OCI-LY7 (cell line): Measurements from ENCODE around the gene SULT6B1. TPM values are rescaled to one million over a fixed set of nuclear protein-coding genes. Genes with fewer than 3 reads are reported as not detected.

Experiments
- BruUV-seq: library from RNA; stranded (reverse); fragments of 400-500 nt; replicated peaks from 2 replicates; lab custom pipeline; 2021; lab: Mats Ljungman, UMichigan
- CTCF ChIA-PET: fragments of 300-600 bp; sonication (Branson Sonifier 250); formaldehyde crosslinking; loops from one replicate; lab custom pipeline; 2022; ENCODE audit warnings: antibody characterized with exemption; ENCODE audit not compliant: unreplicated experiment; lab: Charles Lee
- POLR2A ChIA-PET: fragments of 300-600 bp; sonication (Branson Sonifier 250); formaldehyde crosslinking; loops from one replicate; lab custom pipeline; 2022; ENCODE audit warnings: antibody characterized with exemption; lab: Charles Lee
- DNase-seq: peaks from one replicate; pipeline ENCODE4 v3.0.0-alpha.2; 2015; ENCODE audit warnings: low spot score
- H2AFZ ChIP-seq: fragments of 200-600 bp; sonication (generic), shearing (Covaris generic); 2 replicates; pipeline ENCODE4 v1.6.1; 2014; ENCODE audit warnings: mild to moderate bottlenecking, antibody characterized with exemption, low read length, moderate library complexity
- H3K27ac ChIP-seq: fragments of 200-600 bp; sonication (generic); 2 replicates; pipeline ENCODE4 v1.5.1; 2014; ENCODE audit warnings: mixed run types, low read depth, mild to moderate bottlenecking, moderate library complexity, low read length, inconsistent platforms; ENCODE audit not compliant: poor library complexity, severe bottlenecking
- H3K36me3 ChIP-seq: fragments of 200-600 bp; sonication (generic); 2 replicates; pipeline ENCODE4 v1.6.1; 2014; ENCODE audit warnings: mild to moderate bottlenecking, antibody characterized with exemption, low read length, moderate library complexity, mixed read lengths; ENCODE audit not compliant: insufficient read depth
- H3K4me1 ChIP-seq: fragments of 200-600 bp; sonication (generic); 2 replicates; pipeline ENCODE4 v1.5.1; 2014; ENCODE audit warnings: mild to moderate bottlenecking, low read length; ENCODE audit not compliant: insufficient read depth, poor library complexity, severe bottlenecking
- H3K4me2 ChIP-seq: fragments of 200-600 bp; sonication (generic); 2 replicates; pipeline ENCODE4 v1.6.1; 2014; ENCODE audit warnings: mild to moderate bottlenecking, low read length
- H3K4me3 ChIP-seq: fragments of 200-600 bp; sonication (generic); 2 replicates; pipeline ENCODE4 v1.5.1; 2014; ENCODE audit warnings: mild to moderate bottlenecking, low read depth, low read length; ENCODE audit not compliant: poor library complexity, severe bottlenecking
- H3K79me2 ChIP-seq: fragments of 200-600 bp; sonication (generic); 2 replicates; pipeline ENCODE4 v1.6.1; 2016; ENCODE audit warnings: low read depth, mild to moderate bottlenecking, low read length, moderate library complexity, mixed read lengths; ENCODE audit not compliant: insufficient read depth
- H3K9me2 ChIP-seq: fragments of 200-600 bp; sonication (generic); 2 replicates; pipeline ENCODE4 v1.6.1; 2016; ENCODE audit warnings: mild to moderate bottlenecking, low read length, mixed read lengths; ENCODE audit not compliant: insufficient read depth
- H3K9me3 ChIP-seq: fragments of 200-600 bp; sonication (generic); 2 replicates; pipeline ENCODE4 v1.6.1; 2014; ENCODE audit warnings: mild to moderate bottlenecking, mixed run types, low read length, mixed read lengths
- H4K20me1 ChIP-seq: fragments of 200-600 bp; sonication (generic); 2 replicates; pipeline ENCODE4 v1.6.1; 2014; ENCODE audit warnings: mild to moderate bottlenecking, antibody characterized with exemption, low read length, moderate library complexity, mixed read lengths; ENCODE audit not compliant: insufficient read depth
- EZH2phosphoT487 ChIP-seq: fragments of 200-600 bp; sonication (generic); IDR thresholded peaks from 2 replicates; pipeline ENCODE4 v1.6.1; 2018; ENCODE audit warnings: low read depth, borderline replicate concordance, mild to moderate bottlenecking, mixed run types, antibody characterized with exemption, low read length, moderate library complexity, mixed read lengths
- intact Hi-C: fragments of 100-400 bp; cut with micrococcal nuclease; formaldehyde crosslinking; loops from one replicate; pipeline ENCODE4 v1.10.0; 2022; ENCODE audit not compliant: unreplicated experiment
- total RNA-seq, 2 experiments: library from RNA; depleted of rRNA in 1 of 2; stranded (reverse); fragments of >200 nt in 1 of 2; shearing (Covaris generic) in 1 of 2; gene quantifications; 2 replicates each; pipeline ENCODE4 v1.2.3, GENCODE V29; 2014 to 2022
- TF ChIP-seq, protein P1 (sequence below): fragments of 200-600 bp; sonication (generic); conservative IDR thresholded peaks from 2 replicates; pipeline ENCODE4 v1.5.1; 2014; ENCODE audit warnings: mild to moderate bottlenecking, antibody characterized with exemption, low read length, moderate library complexity, mixed read lengths

Gene SULT6B1
- total RNA-seq, 2 experiments from 2014 or later, result not detected

DNA sequence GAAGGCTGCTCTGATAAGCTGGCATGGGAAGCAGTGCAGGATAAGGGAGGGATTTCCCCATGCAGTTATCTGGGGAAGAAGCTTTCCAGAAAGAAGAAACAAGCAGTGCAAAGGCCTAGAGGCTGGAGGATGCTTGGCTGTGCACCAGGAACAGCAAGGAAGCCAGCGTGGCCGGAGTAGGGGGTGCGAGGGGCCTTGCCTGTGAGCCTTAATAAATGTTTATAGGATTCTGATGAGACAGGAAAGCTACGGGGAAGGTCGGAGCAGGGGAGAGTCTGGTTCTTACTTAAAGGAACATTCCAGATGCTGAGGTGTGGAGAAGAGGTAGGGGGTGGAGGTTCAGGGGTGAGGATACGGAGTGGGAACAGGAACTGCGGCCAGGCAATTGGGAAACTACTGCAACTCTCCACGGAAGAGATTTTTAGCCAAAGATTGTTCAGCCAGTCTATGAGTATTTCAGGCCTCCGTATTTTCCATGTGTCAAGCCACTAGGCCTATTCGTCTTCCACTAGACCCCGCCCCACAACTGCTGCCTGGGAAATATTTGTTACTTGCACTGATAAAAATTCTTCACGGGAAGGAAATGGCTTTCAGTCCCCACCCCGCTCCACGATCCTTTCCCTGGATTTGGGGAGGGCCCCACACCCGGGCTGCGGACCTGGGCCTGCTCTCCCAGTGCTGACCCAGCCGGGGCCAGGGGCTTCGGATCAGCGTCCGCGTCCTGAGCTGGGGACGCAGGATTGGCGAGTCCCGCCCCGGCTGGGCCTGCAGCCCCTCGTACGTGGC lies 32.2 kb downstream of the SULT6B1 start:
- POLR2A ChIA-PET, result interaction anchor here (0.6 to 1.0 kb wide), 8 partner anchors 36 to 1438 kb away, joined by 3 to 8 read pairs (median 3); no protein-coding TSS in a partner anchor
- H4K20me1 ChIP-seq, result no peaks in the 10 kb centered on the region
- peaks cover 21% of the 10 kb centered on the region for H3K4me1 ChIP-seq
- no peaks in the 10 kb centered on the region for H3K9me3 ChIP-seq
- no peaks in the 10 kb centered on the region for H3K9me2 ChIP-seq
- H2AFZ ChIP-seq, result peak overlapping the region; percentile 93
- no peaks in the 10 kb centered on the region for H3K79me2 ChIP-seq
- CTCF ChIA-PET, result no interaction called here
- H3K4me2 ChIP-seq, result peak overlapping the region; percentile 79
- intact Hi-C loops, result no loop called here
- H3K27ac ChIP-seq, result no peak overlapping the region
- TF ChIP-seq EZH2phosphoT487, result no peak
- TF ChIP-seq, protein P1, sequence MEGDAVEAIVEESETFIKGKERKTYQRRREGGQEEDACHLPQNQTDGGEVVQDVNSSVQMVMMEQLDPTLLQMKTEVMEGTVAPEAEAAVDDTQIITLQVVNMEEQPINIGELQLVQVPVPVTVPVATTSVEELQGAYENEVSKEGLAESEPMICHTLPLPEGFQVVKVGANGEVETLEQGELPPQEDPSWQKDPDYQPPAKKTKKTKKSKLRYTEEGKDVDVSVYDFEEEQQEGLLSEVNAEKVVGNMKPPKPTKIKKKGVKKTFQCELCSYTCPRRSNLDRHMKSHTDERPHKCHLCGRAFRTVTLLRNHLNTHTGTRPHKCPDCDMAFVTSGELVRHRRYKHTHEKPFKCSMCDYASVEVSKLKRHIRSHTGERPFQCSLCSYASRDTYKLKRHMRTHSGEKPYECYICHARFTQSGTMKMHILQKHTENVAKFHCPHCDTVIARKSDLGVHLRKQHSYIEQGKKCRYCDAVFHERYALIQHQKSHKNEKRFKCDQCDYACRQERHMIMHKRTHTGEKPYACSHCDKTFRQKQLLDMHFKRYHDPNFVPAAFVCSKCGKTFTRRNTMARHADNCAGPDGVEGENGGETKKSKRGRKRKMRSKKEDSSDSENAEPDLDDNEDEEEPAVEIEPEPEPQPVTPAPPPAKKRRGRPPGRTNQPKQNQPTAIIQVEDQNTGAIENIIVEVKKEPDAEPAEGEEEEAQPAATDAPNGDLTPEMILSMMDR, result no peak
- DNase-seq, result peak; percentile 10
- peak overlapping the region; percentile 72 for H3K4me3 ChIP-seq
- TSS peak; percentile 64 for BruUV-seq
- H3K36me3 ChIP-seq, result no peaks in the 10 kb centered on the region

DNA sequence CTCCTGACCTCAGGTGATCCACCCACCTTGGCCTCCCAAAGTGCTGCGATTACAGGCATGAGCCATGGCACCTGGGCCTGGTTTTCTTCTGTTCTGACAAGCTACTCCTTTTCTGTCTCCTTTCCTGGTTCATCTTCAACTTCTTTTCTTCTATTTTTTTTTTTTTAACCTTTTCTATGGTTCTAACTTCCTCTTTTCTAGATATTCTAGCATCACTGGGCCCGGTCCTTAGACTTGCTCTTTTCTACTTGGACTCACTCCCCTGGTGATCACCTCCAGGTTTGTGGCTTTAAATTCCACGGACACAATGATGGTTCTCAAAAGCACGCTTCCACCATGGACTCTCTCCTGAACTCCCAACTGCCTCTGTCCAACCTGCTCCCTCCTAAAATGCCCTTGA lies 33.7 kb downstream of the SULT6B1 start:
- peaks cover 21% of the 10 kb centered on the region for H3K4me1 ChIP-seq
- ChIA-PET POLR2A (interaction anchor here (1.0 kb wide), 2 partner anchors 65 to 69 kb away, joined by 3 read pairs; no protein-coding TSS in a partner anchor), CTCF (no interaction called here)
- H3K4me3 ChIP-seq, result no peak overlapping the region
- H3K9me3 ChIP-seq, result no peaks in the 10 kb centered on the region
- no peaks in the 10 kb centered on the region for H3K9me2 ChIP-seq
- peak; percentile 27 for DNase-seq
- no peaks in the 10 kb centered on the region for H3K79me2 ChIP-seq
- TF ChIP-seq EZH2phosphoT487, result no peak
- no peak overlapping the region for H3K27ac ChIP-seq
- intact Hi-C loops, result no loop called here
- no peaks in the 10 kb centered on the region for H3K36me3 ChIP-seq
- no TSS peak for BruUV-seq
- H4K20me1 ChIP-seq, result no peaks in the 10 kb centered on the region
- H3K4me2 ChIP-seq, result peak overlapping the region; percentile 79; the same call in 1 of the 2 replicates
- no peak overlapping the region for H2AFZ ChIP-seq

DNA sequence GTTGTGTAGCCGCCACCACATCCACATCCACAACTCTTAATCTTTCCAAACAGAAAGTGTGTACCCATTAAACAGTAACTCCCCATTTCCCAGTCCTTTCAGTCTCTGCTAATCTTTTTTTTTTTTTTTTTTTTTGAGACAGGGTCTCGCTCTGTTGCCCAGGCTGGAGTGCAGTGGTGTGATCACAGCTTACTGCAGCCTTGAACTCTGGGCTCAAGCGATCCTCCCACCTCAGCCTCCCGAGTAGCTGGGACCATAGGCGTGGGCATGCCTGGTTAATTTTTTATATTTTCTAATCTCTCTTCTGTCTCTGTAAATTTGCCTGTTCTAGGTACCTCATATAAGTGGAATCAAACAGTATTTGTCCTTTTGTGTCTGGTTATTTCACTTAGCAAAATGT lies 35.2 kb downstream of the SULT6B1 start:
- Histone ChIP-seq H3K4me3 (no peak overlapping the region), H3K4me2 (no peak overlapping the region), H3K9me3 (no peaks in the 10 kb centered on the region), H2AFZ (no peak overlapping the region), H3K79me2 (no peaks in the 10 kb centered on the region), H3K4me1 (peaks cover 21% of the 10 kb centered on the region), H3K36me3 (no peaks in the 10 kb centered on the region), H3K9me2 (no peaks in the 10 kb centered on the region), H3K27ac (no peak overlapping the region), H4K20me1 (no peaks in the 10 kb centered on the region)
- ChIA-PET CTCF (no interaction called here), POLR2A (interaction anchor here (0.7 kb wide), 1 partner anchor 121 kb away, joined by 6 read pairs; no protein-coding TSS in a partner anchor)
- no peak for DNase-seq
- intact Hi-C loops, result no loop called here
- no TSS peak for BruUV-seq
- TF ChIP-seq, protein P1, result no peak
- no peak for TF ChIP-seq EZH2phosphoT487
